ENCODE results near the gene CCDC40. TPM values are rescaled to one million over a fixed set of nuclear protein-coding genes. Genes with fewer than 3 reads are reported as not detected.

The CCDC40 gene
- total RNA-seq, 1 donor from 2014 or later = 4.5 TPM

- intact Hi-C loops (cut with DNase I) = no loop called here
- ATAC-seq (ENCODE audit: poor library complexity) (no peak), DNase-seq (no peak)
Observed at GRCh38 chr17:80091376-80091775, 54.9 kb downstream of the CCDC40 start.

GRCh38 chr17:80092959-80093358 lies 56.5 kb downstream of the CCDC40 start:
- ATAC-seq (ENCODE audit: poor library complexity) (peak; percentile 79), DNase-seq (peak; percentile 43)
- intact Hi-C loops (cut with DNase I) = no loop called here

DNA sequence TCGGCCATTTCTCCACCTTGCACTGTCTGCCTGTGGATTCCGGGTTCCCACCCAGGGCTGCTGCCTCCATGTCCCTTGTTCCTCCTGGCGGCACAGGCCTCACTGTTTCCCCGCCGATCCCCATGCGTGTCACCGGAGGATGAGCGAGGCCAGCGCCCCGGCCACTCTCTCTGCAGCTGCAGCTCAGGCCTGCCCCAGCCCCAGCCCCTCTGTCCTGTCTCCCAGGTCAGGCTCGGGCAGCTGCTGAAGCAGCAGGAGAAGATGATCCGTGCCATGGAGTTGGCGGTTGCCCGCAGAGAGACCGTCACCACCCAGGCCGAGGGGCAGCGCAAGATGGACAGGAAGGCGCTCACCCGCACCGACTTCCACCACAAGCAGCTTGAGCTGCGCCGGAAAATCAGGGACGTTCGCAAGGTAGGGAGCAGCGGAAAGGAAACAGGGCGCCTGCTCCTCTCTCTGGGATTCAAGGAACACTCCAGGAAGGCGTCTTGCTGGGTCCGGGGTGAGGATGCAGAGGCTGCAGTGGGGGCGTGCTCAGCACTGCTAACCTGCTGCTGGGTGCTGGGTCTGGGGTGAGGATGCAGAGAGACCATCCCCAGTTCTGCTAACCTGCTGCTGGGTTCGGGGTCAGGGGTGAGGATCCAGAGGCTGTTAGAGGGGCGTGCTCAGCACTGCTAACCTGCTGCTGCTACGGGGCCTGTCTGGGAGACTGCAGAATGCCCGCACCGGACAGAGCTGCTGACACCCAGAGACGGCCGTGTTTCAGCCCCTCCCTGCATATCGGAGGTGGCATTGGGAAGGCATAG lies 58.8 kb downstream of the CCDC40 start:
- DNase-seq (peak; percentile 35), ATAC-seq (ENCODE audit: poor library complexity) (no peak)
- intact Hi-C loops (cut with DNase I) = no loop called here

- DNase-seq = no peak
- no peak for ATAC-seq (ENCODE audit: poor library complexity)
- intact Hi-C loops (cut with DNase I) = no loop called here
Observed at GRCh38 chr17:80095844-80096475, 59.5 kb downstream of the CCDC40 start.

GRCh38 chr17:80096561-80097021 lies 60.1 kb downstream of the CCDC40 start:
- intact Hi-C loops (cut with DNase I) = no loop called here
- ATAC-seq (ENCODE audit: poor library complexity) (no peak), DNase-seq (no peak)

DNA sequence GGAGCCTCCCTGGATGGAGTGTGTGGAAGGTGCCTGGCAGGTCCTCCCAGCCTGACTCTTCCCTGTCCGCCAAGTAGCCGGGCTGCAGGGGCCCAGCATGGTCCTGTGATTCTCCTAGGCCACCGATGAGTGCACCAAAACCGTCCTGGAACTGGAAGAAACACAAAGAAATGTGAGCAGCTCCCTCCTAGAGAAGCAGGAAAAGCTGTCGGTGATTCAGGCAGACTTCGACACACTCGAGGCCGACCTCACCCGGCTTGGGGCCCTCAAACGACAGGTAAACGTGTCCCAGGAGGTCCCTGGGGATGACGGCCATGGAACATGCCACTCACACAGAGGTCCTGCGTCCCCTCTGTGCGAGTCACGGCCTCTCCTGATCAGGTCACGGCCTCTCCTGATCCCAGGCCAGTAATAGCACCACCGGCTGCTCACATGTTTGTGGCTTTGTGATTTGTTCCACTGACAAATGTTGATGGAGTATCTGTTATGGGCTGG lies 60.7 kb downstream of the CCDC40 start:
- ATAC-seq (ENCODE audit: poor library complexity) (no peak), DNase-seq (no peak)
- intact Hi-C loops (cut with DNase I) = no loop called here

DNA sequence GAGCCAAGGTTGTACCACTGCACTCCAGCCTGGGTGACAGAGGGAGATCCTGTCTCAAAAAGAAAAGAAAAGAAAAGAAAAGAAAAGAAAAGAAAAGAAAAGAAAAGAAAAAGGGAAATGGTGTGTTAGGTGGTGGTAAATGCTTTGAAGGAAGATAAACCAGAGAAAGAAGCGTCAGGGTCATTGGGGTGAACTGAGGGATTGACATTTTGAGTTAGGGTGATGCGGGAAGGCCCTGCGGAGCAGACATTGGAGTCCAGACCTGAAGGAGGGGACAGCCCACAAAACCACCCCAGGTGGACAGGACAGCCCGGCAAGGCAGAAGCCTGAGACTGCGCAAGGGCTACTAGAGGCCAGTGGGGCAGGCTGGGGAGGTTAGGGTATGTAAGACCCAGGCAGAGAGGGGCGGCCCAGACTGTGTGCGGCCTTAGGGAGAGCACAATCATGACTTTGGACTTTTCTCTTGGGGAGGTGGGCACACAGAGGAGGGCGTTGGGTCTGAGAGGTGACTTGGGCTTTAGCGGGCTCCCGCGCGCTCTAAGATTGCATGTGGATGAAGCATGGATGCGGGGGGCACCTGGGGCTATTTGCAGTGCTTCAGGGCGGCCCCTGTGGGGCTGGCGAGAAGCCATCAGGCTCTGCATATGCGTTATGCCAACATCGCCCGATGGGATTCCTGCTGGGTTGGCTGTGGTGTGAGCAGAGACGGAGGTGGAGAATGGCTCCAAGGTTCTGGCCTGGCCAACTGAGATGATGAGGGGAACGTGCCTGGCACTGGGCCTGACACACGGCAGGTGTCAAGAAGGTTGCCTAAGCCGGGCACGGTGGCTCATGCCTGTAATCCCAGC lies 61.6 kb downstream of the CCDC40 start:
- no peak for ATAC-seq (ENCODE audit: poor library complexity)
- no peak for DNase-seq
- intact Hi-C loops (cut with DNase I) = no loop called here

DNA sequence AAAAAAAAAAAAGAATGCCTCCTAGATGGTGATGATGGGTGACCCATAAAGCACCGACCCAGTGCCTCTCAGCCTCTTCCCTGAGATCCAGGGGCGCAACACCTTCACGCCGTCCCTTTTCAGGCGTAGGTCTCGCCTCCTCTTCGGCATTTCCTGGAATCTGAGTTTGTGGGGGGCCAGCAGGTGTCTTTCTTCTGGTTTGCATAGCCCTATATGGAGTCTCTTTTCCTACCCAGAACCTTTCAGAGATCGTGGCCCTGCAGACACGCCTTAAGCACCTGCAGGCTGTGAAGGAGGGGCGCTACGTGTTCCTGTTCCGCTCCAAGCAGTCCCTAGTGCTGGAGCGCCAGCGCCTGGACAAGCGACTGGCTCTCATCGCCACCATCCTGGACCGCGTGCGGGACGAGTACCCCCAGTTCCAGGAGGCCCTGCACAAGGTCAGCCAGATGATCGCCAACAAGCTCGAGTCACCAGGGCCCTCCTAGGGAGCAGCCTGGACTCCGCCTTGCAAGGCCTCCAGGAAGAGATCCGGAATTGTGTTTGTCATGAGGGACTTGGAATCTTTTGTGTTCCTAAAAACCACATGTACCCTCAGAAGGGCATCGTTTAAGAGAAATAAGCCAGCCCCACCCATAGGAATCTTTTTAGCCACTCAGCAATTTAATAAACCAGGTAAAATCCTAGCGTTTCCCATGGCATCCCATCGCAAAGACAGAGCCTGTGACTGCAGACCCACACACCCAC lies 63.0 kb downstream of the CCDC40 start:
- DNase-seq = peak; percentile 22
- intact Hi-C loops (cut with DNase I) = no loop called here
- no peak for ATAC-seq (ENCODE audit: poor library complexity)

GRCh38 chr17:80100035-80100323 lies 63.5 kb downstream of the CCDC40 start:
- ATAC-seq (ENCODE audit: poor library complexity) (no peak), DNase-seq (no peak)
- intact Hi-C loops (cut with DNase I) = no loop called here

DNA sequence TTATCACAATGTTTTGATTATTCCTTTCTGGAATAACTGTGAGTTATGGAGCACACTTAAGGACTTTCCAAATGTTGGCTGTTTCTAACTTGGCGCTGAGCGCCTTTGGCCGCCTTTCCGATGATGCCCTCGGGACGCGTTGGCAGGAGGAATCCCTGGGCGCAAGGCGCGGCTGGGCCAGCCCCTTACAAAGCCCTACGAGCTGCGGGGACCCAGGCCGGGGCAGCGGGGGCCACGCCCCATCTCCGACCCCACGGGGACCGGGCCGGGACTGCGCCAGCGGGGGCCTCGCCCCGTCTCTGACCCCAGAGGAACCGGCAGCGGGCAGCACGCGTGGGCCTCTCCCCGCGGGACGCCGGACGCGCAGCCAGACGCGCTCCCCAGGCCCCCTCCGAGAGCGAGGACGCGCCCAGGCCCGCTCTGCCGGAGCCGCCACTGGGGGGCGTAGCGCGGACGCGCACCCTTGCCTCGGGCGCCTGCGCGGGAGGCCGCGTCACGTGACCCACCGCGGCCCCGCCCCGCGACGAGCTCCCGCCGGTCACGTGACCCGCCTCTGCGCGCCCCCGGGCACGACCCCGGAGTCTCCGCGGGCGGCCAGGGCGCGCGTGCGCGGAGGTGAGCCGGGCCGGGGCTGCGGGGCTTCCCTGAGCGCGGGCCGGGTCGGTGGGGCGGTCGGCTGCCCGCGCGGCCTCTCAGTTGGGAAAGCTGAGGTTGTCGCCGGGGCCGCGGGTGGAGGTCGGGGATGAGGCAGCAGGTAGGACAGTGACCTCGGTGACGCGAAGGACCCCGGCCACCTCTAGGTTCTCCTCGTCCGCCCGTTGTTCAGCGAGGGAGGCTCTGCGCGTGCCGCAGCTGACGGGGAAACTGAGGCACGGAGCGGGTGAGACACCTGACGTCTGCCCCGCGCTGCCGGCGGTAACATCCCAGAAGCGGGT lies 64.8 kb downstream of the CCDC40 start, which contains the start of gene GAA:
GAA (plus strand) TSS at position 571 of the 935 bp plus-strand sequence. CDS start 3,006 bp downstream, outside the sequence.
- peak; percentile 92 for DNase-seq
- intact Hi-C loops (cut with DNase I) = no loop called here
- peak; percentile 95 for ATAC-seq (ENCODE audit: poor library complexity)

- ATAC-seq (ENCODE audit: poor library complexity) = peak; percentile 14
- intact Hi-C loops (cut with DNase I) = no loop called here
- peak; percentile 55 for DNase-seq
Observed at GRCh38 chr17:80101946-80102663, 65.7 kb downstream of the CCDC40 start.

DNA sequence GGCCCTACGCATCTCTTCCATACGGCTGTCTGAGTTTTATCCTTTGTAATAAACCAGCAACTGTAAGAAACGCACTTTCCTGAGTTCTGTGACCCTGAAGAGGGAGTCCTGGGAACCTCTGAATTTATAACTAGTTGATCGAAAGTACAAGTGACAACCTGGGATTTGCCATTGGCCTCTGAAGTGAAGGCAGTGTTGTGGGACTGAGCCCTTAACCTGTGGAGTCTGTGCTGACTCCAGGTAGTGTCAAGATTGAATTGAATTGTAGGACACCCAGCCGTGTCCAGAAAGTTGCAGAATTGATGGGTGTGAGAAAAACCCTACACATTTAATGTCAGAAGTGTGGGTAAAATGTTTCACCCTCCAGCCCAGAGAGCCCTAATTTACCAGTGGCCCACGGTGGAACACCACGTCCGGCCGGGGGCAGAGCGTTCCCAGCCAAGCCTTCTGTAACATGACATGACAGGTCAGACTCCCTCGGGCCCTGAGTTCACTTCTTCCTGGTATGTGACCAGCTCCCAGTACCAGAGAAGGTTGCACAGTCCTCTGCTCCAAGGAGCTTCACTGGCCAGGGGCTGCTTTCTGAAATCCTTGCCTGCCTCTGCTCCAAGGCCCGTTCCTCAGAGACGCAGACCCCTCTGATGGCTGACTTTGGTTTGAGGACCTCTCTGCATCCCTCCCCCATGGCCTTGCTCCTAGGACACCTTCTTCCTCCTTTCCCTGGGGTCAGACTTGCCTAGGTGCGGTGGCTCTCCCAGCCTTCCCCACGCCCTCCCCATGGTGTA lies 66.4 kb downstream of the CCDC40 start:
- intact Hi-C loops (cut with DNase I) = no loop called here
- DNase-seq (no peak), ATAC-seq (ENCODE audit: poor library complexity) (no peak)

- no peak for ATAC-seq (ENCODE audit: poor library complexity)
- intact Hi-C loops (cut with DNase I) = no loop called here
- no peak for DNase-seq
Observed at GRCh38 chr17:80103449-80104085, 67.1 kb downstream of the CCDC40 start.

GRCh38 chr17:80104321-80104955 lies 68.0 kb downstream of the CCDC40 start:
- ATAC-seq (ENCODE audit: poor library complexity) = no peak
- intact Hi-C loops (cut with DNase I) = no loop called here

DNA sequence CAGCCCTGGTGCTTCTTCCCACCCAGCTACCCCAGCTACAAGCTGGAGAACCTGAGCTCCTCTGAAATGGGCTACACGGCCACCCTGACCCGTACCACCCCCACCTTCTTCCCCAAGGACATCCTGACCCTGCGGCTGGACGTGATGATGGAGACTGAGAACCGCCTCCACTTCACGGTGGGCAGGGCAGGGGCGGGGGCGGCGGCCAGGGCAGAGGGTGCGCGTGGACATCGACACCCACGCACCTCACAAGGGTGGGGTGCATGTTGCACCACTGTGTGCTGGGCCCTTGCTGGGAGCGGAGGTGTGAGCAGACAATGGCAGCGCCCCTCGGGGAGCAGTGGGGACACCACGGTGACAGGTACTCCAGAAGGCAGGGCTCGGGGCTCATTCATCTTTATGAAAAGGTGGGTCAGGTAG lies 68.5 kb downstream of the CCDC40 start:
- ATAC-seq (ENCODE audit: poor library complexity) (no peak), DNase-seq (no peak)
- intact Hi-C loops (cut with DNase I) = no loop called here

More at GRCh38 chr17:80104321-80104955, 68.0 kb downstream of the CCDC40 start:
- no peak for DNase-seq
